ENCODE measurements around the gene NR4A3.

DNA sequence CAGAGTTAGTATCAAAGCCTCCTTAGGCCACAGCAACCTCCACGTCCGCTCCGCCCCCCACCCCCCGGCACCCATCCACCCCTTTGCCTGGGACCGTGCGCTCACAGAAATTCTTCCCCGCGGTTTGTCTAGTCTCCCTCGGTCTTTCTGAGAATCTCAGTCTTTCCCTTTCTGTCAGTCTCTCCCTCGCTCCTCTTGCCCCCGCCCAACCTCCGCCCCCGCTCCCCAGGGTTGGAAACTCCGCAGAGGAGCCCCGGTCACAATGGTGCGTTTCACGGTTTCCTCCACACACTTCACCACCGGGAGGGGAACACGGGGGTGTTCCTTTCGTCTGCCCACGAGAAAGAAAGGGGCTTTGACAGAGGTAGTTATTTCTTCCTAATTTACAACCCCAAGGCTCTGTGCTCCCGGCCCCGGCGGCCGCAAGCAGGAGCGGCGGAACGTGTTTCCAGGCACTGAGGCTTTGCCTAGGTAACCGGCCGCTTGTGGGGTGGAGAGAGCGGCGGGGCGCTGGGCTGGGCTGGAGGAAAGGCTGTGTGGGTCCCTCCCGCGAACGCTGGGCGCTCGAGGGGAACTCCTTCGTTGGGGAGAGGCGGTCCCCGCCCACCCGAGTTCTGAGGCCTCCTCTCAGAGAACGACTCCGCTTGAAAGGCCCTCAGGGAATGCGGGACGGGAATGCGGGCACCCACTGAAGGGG lies 2.1 kb downstream of the NR4A3 start:
- TF ChIP-seq EZH2 (IDR thresholded peaks at IDR 0.05; ENCODE audit: low read length, missing control alignments), result no peak
- TF ChIP-seq, protein P1, sequence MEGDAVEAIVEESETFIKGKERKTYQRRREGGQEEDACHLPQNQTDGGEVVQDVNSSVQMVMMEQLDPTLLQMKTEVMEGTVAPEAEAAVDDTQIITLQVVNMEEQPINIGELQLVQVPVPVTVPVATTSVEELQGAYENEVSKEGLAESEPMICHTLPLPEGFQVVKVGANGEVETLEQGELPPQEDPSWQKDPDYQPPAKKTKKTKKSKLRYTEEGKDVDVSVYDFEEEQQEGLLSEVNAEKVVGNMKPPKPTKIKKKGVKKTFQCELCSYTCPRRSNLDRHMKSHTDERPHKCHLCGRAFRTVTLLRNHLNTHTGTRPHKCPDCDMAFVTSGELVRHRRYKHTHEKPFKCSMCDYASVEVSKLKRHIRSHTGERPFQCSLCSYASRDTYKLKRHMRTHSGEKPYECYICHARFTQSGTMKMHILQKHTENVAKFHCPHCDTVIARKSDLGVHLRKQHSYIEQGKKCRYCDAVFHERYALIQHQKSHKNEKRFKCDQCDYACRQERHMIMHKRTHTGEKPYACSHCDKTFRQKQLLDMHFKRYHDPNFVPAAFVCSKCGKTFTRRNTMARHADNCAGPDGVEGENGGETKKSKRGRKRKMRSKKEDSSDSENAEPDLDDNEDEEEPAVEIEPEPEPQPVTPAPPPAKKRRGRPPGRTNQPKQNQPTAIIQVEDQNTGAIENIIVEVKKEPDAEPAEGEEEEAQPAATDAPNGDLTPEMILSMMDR (conservative IDR thresholded peaks at IDR 0.05 in 1 of 2, IDR thresholded peaks at IDR 0.05 in 1 of 2; ENCODE audit: low read depth in 1 of 2, low read length in 2 of 2), result no peak

All from fibroblast of lung (primary cell).